Spleen (tissue), 11 donors: Measurements from ENCODE around the gene FRMD4B. TPM values are rescaled to one million over a fixed set of nuclear protein-coding genes. Genes with fewer than 3 reads are reported as not detected.

ENCODE experiments used
- DNase-seq: peaks from one replicate; pipeline ENCODE4 v3.0.0-alpha.2; 2020
- H3K27ac ChIP-seq, 8 donors: fragments of 200-600 bp; sonication (generic) in 7 of 8; 1 replicate in 4 of 8; 2 replicates in 4 of 8; pipeline versions ENCODE4 v1.5.0 to v1.8.0; 2016 to 2021; ENCODE audit warnings: inconsistent platforms in 4 of 8, mild to moderate bottlenecking in 4 of 8, moderate library complexity in 1 of 8
- H3K27me3 ChIP-seq, 7 donors: fragments of 200-600 bp; sonication (generic) in 6 of 7; replicated peaks in 1 of 7; 1 replicate in 4 of 7; 2 replicates in 3 of 7; pipeline versions ENCODE4 v1.5.0 to v1.8.0; 2016 to 2021; ENCODE audit warnings: inconsistent platforms in 3 of 7, mild to moderate bottlenecking in 1 of 7
- H3K36me3 ChIP-seq, 6 donors: fragments of 200-600 bp; sonication (generic) in 5 of 6; 1 replicate in 4 of 6; 2 replicates in 2 of 6; pipeline versions ENCODE4 v1.5.0 to v1.8.0; 2016 to 2021; ENCODE audit warnings: inconsistent platforms in 2 of 6
- H3K4me1 ChIP-seq, 6 donors: fragments of 200-600 bp; sonication (generic) in 5 of 6; 1 replicate in 3 of 6; 2 replicates in 3 of 6; pipeline versions ENCODE4 v1.5.0 to v1.8.0; 2016 to 2021; ENCODE audit warnings: inconsistent platforms in 3 of 6
- H3K4me3 ChIP-seq, 8 donors: fragments of 200-600 bp; sonication (generic) in 7 of 8; 1 replicate in 4 of 8; 2 replicates in 4 of 8; pipeline versions ENCODE4 v1.5.0 to v1.8.0; 2016 to 2021; ENCODE audit warnings: inconsistent platforms in 4 of 8, mild to moderate bottlenecking in 4 of 8, moderate library complexity in 2 of 8
- H3K9me3 ChIP-seq, 8 donors: fragments of 200-600 bp; sonication (generic) in 7 of 8; 1 replicate in 4 of 8; 2 replicates in 4 of 8; pipeline versions ENCODE4 v1.5.0 to v1.8.0; 2016 to 2021; ENCODE audit warnings: inconsistent platforms in 4 of 8
- POLR2A ChIP-seq, 3 donors: fragments of 450-650 bp; IDR thresholded peaks; one replicate each; pipeline ENCODE4 v1.5.1; 2017; ENCODE audit warnings: antibody characterized with exemption in 3 of 3, mild to moderate bottlenecking in 1 of 3
- POLR2AphosphoS5 ChIP-seq, 3 donors: sonication (generic); formaldehyde crosslinking; IDR thresholded peaks; one replicate each; pipeline ENCODE4 v1.5.1; 2017; ENCODE audit warnings: antibody characterized with exemption in 3 of 3
- WGBS, 5 donors: extraction: QIAGEN DNeasy Blood & Tissue Kit in 3 of 5; methylation state at CpG; one replicate each; pipeline versions ENCODE4 v1.1.5 to v1.1.7; 2013 to 2018; 5-methylcytosine and 5-hydroxymethylcytosine counted together
- intact Hi-C: fragments of 100-400 bp; cut with DNase I; formaldehyde crosslinking; loops from one replicate; pipeline ENCODE4 v1.15.0; 2023; ENCODE audit warnings: low total_unique reads
- polyA plus RNA-seq, 3 donors: library from polyadenylated mRNA; stranded (reverse); fragments of 200-250 nt; gene quantifications; one replicate each; pipeline ENCODE4 v1.2.1, GENCODE V29; 2013
- total RNA-seq, 7 donors: library from RNA; depleted of rRNA in 3 of 7; stranded (reverse); fragments of >200 nt in 3 of 7; fragmentation: NEBNext Ultra II Directional in 4 of 7; extraction: Animal tissue kit (Norgen Biotek cat#: 25700) in 4 of 7; gene quantifications; one replicate each; pipeline versions ENCODE4 v1.1.0 to v1.2.1, GENCODE V29; 2016 to 2021
- TF ChIP-seq, protein P1 (sequence below), 11 experiments: fragments of 200-600 bp in 7 of 11; fragments of 450-650 bp in 4 of 11; sonication (generic) in 4 of 11; IDR thresholded peaks in 8 of 11; conservative IDR thresholded peaks in 3 of 11; 1 replicate in 7 of 11; 2 replicates in 4 of 11; pipeline versions ENCODE4 v1.4.0 to v1.8.0; 2016 to 2021; ENCODE audit warnings: antibody characterized with exemption in 11 of 11, inconsistent platforms in 4 of 11, mild to moderate bottlenecking in 1 of 11
- donor health status: healthy with polysubstance abuse.
- donor health status: DM: no; HTN: no; CAD: no; lungs with moderate emphysema.
- donor health status: DM: no; HTN: no; CAD: no.
- donor health status: Bipolar disorder and iron deficiency.
- donor health status: healthy.
- donor health status: DM: no; HTN: no; CAD: no.
- donor health status: DM: yes; HTN: yes; CAD: no.

FRMD4B gene
- total and polyA plus RNA-seq, 10 donors = 8.1 to 143 (median 112) TPM

DNA sequence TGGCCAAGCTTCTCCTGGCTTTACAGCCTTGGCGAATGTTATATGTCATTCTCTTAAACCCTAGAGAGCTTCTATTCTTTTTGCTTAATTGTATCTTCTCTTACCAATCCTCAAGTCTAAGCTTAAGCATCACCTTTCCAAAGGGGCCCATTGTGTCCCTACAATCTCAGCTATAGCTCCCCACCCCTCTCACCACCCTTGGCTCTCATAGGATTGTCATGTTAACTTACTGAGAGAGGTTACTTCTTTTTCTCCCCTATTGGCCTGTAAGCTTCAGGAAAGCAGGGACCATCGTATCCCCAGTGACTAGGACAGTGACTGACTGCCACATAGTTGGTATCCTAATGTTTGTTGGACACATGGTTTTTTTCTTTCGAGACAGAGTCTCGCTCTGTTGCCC lies 220.1 kb downstream of the FRMD4B start:
- DNase-seq = no peak
- TF ChIP-seq POLR2A (IDR thresholded peaks at IDR 0.05) (no peak), POLR2AphosphoS5 (IDR thresholded peaks at IDR 0.05) (no peak)
- TF ChIP-seq, protein P1, sequence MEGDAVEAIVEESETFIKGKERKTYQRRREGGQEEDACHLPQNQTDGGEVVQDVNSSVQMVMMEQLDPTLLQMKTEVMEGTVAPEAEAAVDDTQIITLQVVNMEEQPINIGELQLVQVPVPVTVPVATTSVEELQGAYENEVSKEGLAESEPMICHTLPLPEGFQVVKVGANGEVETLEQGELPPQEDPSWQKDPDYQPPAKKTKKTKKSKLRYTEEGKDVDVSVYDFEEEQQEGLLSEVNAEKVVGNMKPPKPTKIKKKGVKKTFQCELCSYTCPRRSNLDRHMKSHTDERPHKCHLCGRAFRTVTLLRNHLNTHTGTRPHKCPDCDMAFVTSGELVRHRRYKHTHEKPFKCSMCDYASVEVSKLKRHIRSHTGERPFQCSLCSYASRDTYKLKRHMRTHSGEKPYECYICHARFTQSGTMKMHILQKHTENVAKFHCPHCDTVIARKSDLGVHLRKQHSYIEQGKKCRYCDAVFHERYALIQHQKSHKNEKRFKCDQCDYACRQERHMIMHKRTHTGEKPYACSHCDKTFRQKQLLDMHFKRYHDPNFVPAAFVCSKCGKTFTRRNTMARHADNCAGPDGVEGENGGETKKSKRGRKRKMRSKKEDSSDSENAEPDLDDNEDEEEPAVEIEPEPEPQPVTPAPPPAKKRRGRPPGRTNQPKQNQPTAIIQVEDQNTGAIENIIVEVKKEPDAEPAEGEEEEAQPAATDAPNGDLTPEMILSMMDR (IDR thresholded peaks at IDR 0.05 in 8 of 11, conservative IDR thresholded peaks at IDR 0.05 in 3 of 11) = no peak
- Histone ChIP-seq H3K4me3 (no peak overlapping the region), H3K36me3 (peaks cover 0 to 15% (median 0%) of the 10 kb centered on the region in 6 donors), H3K4me1 (peaks cover 0 to 13% (median 0%) of the 10 kb centered on the region in 6 donors), H3K27me3 (no peaks in the 10 kb centered on the region), H3K27ac (no peak overlapping the region), H3K9me3 (no peaks in the 10 kb centered on the region)
- WGBS, 5 donors = 91 to 95% (median 93%) methylated on average over 4 of the region's 4 CpGs
- intact Hi-C loops = loop anchor here (10.0 kb wide), 1 partner anchor 259 kb away; no protein-coding TSS in a partner anchor

DNA sequence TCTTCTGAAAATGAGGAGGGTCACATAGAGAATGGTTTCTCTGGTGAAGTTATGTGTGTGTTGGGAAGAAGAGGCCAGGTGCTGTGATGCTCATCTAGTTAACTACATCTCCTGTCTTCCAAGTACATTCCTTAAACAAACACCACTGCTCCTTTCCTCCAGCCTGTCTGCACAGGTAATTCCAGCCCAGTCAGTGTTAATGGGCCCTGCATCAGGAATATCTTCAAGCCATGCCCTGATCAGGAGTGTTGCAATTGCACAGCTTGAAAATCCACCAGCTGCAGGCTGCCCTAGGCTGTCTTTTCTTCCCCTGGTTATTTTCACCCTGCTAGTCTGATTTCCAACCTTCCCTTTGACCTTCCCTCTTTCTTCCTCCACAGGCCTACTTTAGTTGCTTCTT lies 221.6 kb downstream of the FRMD4B start:
- Histone ChIP-seq H3K27me3 (no peaks in the 10 kb centered on the region), H3K9me3 (no peaks in the 10 kb centered on the region), H3K4me1 (peaks cover 0 to 13% (median 0%) of the 10 kb centered on the region in 6 donors), H3K27ac (no peak overlapping the region), H3K36me3 (peaks cover 0 to under 1% (median 0%) of the 10 kb centered on the region in 6 donors), H3K4me3 (no peak overlapping the region)
- intact Hi-C loops = loop anchor here (5.0 to 10.0 kb wide), 3 partner anchors 143 to 508 kb away; no protein-coding TSS in a partner anchor
- DNase-seq = no peak
- no peak for TF ChIP-seq POLR2AphosphoS5 (IDR thresholded peaks at IDR 0.05)
- no peak for TF ChIP-seq POLR2A (IDR thresholded peaks at IDR 0.05)
- TF ChIP-seq, protein P1 (IDR thresholded peaks at IDR 0.05 in 8 of 11, conservative IDR thresholded peaks at IDR 0.05 in 3 of 11) = no peak

DNA sequence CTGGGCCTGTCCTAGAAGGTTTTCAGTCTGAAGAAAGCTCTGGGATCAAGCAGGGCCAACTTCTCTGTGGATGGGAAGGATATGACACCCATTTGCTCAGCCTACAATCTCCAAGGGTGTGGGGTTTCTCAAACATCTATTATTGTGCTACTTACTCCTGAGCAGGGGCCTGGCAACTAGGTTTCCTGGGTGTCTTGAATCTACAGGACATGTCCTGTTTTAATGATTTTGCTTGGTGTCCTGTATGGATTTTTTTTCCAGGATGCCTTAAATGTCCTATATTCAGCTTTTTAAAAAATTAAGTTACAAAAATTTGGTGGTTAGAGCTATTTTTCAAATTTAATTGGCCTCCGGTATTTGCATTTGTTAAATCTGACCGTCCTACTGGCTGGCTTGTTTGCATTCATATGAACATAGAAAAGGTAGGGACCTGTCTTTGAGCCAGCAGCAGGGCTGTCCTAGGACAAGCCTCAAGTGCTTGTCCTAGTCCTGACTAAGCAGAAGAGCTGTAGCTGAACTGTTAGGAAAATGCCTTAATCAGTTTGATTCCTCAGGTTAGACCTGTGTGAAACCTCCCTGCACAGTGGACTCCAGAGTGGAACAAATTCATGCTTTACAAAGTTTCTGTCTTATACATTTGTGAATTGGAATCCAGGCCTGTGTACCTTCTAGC lies 223.4 kb downstream of the FRMD4B start:
- DNase-seq = no peak
- intact Hi-C loops = loop anchor here (5.0 to 10.0 kb wide), 3 partner anchors 145 to 510 kb away; no protein-coding TSS in a partner anchor
- 90 to 98% (median 94%) methylated on average over 2 of the region's 2 CpGs for WGBS, 5 donors

More for the DNA sequence above, 223.4 kb downstream of the FRMD4B start:
- H3K9me3 ChIP-seq = no peaks in the 10 kb centered on the region
- no peak for TF ChIP-seq POLR2A (IDR thresholded peaks at IDR 0.05)
- TF ChIP-seq, protein P1 (IDR thresholded peaks at IDR 0.05 in 8 of 11, conservative IDR thresholded peaks at IDR 0.05 in 3 of 11) = no peak
- no peak for TF ChIP-seq POLR2AphosphoS5 (IDR thresholded peaks at IDR 0.05)
- no peaks in the 10 kb centered on the region for H3K36me3 ChIP-seq
- no peak overlapping the region for H3K4me3 ChIP-seq
- H3K27me3 ChIP-seq = no peaks in the 10 kb centered on the region
- H3K4me1 ChIP-seq = peaks cover 0 to 13% (median 0%) of the 10 kb centered on the region in 6 donors
- no peak overlapping the region for H3K27ac ChIP-seq
